Stimulated activated CD4-positive, alpha-beta T cell treated with anti-CD3 and anti-CD28 coated beads, Interleukin-4, amount 100 ng/mL, for 4 hours (primary cell): ENCODE results near the gene PHF12.
A peak's percentile ranks its signal among the peaks of the same experiment; 100 is the strongest.
"Not testable (repeated sequence)": the region's sequence is repeated elsewhere in the genome, so short reads cannot be mapped to it uniquely, and the experiment has no call there.

ENCODE experiments used
- DNase-seq, 2 experiments: peaks; one replicate each; pipeline ENCODE4 v3.0.0-alpha.2; 2020

Gene PHF12

DNA sequence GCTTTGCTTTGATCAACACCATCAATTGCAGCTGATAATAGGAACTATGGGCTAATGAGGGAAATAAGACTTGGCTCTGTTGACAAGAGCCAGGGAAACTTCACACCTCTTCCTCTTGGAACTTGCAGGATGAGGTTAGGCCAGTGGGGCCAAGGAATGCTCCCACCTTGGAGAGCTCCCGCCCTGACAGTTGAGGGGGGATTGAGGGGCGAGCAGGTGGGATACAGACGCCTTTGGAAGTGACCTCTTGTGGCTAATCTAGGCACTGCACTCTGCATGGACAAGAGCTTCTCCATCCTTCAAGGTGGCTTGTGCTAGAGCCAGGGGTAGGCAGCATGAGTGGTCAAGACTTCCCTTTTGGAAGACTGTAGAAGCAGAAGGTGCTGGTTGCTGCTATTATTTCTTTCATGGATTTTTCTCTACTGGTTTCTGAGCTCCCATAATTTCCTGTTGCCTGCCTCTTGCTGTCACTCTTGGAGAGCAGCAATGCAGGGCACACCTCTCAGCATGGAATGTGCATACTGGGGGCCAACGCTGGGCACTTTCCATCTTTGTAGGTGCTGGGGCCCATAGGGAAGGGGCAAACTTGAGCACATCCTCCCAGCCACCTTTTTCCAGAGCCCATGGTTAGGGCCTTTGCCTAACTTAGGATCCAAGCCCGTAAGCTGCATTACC, 2.3 kb upstream of the PHF12 start:
- peak; percentile 24 to 25 for DNase-seq

DNA sequence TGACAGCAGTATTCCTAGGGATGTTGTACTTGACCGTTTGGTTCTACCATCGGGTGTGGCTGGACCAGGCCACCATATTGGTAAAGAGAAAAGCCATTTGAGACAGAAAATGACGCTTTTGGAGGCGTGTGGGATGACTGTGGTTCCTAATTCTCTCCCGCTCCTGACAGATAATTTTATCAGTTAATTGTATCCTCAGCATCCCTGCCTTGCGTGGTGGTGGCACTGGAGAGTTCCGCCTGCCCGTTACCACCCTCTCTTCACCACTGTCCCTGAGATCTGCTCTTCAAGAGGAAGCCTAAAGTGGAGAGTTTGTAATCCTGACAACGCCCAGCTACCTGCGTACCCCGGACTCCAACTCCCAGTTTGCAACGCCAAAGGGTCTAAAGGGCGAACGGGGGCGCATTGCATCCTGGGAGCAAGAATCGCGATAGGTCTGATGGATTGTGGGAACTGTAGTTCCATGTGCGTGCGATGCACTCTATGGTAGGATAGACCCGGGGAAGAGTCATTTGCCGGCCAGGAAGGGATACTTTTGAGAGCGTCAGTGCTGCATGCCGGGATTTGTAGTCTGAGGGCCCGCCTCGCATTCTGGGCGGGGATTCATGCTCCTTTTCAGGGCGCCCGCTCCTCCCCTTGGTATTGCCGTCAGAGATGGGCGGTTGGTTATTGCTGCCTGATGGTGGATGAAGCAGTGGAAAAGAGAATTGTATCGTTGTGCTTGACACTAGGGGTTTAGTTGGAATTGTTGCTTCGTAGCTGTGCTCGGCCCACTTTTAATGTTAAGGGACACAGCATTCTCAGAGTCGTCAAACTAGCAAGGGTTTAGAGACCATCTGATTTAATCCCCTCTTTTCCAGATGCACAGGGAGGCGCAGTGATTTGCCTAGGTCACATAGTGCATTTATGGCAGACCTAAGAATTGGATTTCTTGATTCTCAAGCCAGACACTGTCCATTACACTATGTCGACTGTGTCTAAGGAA, 965 bp upstream of the PHF12 start:
- peak; percentile 82 to 97 for DNase-seq

- no peak for DNase-seq
Observed at GRCh38 chr17:28950752-28951427, 428 bp downstream of the PHF12 start.

DNA sequence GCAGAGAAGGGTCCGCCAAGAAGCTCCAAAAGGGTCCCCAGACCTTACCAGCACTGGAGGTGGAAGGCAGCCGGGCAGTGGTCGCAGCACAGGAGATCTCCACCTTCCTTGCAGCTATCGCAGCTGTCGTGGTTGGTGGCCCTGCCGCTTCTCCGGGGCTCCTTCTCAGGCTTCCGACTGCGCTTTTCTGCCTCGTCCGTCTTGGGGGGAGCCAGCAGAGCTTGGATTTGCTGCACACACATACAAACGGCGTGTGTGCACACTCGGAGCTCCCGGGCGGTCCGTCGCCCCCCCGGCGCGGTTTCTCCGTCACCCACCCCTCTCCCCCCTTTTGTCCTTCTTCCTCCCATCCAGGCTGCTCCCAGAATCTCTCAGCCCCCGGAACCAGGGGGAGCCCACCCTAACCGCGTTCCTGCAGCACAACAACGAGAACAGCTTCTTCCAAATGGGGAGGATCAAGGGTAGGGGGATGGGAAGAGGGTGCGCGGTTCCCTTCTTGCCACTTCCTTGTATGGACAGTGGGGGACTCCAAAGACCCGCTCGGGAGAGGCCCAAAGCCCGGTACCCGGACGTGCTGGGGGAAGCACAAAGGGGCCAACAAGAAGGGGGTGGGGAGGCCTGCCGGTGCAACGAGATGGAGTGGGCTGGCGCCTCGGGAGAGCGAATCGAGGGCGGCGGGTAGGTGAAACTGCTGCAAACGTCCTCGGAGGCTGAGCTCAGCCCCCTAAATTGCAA, 1.1 kb downstream of the PHF12 start:
- peak; percentile 47 for DNase-seq

DNA sequence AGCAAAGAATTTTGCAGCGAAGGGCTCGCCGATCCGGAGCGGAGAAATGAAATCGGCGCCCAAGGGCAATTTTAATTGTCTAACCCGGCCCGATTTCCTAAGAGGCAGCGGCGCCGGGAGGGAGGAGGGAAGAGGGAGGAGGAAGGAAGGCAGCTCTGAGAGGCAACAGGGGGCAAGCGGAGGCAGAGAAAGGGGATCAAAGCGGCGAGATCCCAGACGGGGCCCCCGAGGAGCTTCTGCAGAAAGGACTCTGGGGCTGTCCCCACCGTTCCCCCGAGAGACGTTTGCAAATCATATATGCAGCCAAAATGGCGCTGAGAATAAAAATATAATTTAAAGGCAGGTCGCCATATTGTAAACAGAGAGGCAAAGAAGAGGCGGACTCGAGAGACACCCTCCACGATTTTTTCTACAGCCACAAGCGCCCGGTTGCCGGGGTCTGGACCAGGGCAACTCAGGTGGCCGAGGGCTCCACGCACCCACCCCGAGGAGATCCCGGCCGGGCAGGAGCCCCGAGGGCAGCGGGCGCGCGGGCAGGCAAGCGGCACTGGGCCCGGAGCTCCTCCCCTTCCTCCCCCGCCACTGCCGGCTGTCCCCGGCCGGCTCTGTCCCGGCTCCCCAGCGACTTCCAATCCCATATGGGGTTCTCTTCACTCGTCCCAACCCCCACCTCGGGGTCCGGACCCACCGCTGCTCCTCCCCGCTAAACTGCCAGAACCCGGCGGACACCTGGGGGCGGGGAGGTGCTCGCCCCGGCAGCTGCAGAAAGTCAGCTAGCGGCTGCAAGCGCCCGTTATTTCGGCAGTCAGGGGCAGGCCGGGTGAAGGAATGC, 1.9 kb downstream of the PHF12 start:
- DNase-seq: peak; percentile 41 to 62

- no peak for DNase-seq
Observed at GRCh38 chr17:28948873-28949184, 2.5 kb downstream of the PHF12 start.

- DNase-seq: no peak
Observed at GRCh38 chr17:28948342-28948741, 3.0 kb downstream of the PHF12 start.

DNA sequence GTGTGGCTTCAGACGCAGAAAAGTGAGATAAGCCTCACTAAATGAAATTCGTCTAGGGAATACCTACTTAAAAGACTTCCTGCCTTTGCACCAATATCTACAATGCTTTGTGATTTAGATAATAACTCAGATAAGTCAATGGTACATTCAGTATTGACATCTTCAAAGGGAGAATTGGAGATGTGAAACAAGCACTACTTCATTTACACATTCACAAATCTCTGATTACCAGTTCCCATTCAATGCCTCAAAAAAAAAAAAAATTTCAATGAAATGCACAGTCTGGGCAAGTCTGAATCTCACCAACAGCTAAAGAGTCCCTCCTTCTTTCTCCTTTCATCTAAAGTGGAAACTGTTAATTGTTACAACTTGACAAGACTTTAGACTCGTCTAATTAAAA, 3.7 kb downstream of the PHF12 start:
- no peak for DNase-seq

GRCh38 chr17:28946239-28946638, 5.1 kb downstream of the PHF12 start:
- DNase-seq: no peak

GRCh38 chr17:28944862-28945741, 6.2 kb downstream of the PHF12 start:
- no peak for DNase-seq

DNA sequence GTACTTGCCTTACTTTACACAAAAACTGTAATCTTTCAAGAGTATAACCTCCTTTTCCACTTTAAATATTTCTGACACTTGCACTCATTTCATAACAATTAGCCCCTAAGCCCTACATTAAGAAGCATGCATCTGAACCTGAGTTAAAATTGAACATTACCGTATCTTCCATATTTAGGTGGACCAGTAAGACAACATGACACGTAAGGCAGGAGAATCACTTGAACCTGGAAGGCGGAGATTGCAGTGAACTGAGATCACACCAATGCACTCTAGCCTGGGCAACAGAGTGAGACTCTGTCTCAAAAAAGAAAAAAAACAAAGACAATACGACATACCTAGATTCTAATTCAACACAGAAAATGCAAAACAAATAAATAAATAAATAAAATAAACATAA, 7.0 kb downstream of the PHF12 start:
- no peak for DNase-seq

DNA sequence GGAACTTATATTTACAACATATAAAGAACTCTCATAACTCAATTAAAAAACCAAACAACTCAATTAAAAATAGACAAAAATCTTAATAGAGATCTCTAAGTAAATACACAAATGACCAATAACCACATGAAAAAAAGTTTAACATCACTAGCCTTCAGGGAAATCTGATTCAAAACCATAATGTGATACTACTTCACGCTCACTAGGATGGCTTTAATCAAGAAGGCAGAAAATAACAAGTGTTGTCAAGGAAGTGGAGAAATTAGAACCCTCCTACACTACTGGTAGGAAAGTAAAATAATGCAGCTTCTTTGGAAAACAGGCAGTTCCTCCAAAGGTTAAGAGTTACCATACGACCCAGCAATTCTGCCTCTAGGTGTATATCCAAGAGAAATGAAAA, 8.4 kb downstream of the PHF12 start:
- DNase-seq: no peak

GRCh38 chr17:28941251-28941650, 10.1 kb downstream of the PHF12 start:
- DNase-seq: no peak

DNA sequence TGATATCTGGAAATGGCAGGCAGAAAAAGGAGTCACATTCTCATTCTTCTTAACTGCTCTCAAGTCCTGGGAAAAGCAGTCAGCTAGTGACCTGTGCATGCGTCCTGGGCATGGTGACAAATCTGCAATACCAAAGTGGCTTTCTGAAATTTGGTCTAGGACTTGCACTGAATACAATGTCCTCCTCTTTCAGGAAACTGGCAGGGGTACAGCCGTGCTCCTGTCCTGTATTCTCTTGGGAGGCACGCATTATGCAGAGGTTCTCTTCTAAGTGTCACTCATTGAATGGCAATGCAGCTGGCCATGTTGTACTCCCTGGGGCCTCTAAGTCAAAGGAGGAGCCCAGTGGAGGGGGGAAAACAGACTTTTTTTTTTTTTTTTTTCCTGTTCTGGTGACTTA, 10.6 kb downstream of the PHF12 start:
- DNase-seq: no peak

- DNase-seq: no peak
Observed at GRCh38 chr17:28940142-28940541, 11.2 kb downstream of the PHF12 start.

GRCh38 chr17:28938552-28938951, 12.8 kb downstream of the PHF12 start:
- DNase-seq: no peak

DNA sequence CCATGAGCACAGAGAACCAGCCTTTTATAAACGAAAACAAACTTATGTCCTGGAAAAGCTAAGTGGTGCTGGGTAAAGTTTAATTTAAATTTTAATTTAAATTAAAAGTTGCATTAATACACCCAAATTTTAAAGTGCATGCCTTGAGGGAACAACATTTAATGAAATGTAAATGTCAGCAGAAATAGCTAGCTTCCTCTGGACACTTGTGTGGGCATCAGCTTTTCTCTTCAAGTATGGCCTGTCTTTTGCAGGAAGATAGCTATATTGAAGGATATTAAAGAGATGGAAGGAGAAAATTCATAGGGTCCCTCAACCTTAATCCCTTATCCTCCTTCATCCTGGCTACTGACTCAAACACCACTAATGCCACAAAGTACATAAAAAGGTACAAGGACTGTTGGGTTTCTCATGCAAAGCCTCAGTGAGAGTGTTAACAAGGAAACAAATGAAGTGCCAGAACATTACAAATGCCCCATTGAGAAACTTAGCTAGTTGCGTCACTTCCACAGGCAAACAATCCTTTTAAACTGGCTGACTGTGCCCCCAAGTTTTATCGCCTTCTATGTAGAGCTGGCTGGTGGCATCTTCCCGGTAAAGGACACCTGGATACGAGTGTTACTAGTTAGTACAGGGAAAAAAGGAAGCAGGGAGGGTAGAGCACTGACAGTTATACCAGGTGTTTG, 14.1 kb downstream of the PHF12 start:
- no peak for DNase-seq

GRCh38 chr17:28935744-28936460, 15.4 kb downstream of the PHF12 start:
- DNase-seq: no peak

DNA sequence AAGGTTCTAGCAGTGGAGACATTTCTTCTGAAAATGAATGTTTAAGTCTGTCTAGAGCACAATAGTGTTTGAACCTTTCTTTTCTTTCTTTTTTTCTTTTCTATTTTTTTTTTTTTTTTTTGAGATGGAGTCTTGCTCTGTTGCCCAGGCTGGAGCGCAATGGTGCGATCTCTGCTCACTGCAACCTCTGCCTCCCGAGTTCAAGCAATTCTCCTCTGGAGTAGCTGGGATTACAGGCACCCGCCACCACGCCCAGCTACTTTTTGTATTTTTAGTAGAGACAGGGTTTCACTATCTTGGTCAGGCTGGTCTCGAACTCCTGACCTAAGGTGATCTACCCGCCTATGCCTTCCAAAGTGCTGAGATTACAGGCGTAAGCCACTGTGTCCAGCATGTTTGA, 16.8 kb downstream of the PHF12 start:
- DNase-seq: not testable (repeated sequence)

DNA sequence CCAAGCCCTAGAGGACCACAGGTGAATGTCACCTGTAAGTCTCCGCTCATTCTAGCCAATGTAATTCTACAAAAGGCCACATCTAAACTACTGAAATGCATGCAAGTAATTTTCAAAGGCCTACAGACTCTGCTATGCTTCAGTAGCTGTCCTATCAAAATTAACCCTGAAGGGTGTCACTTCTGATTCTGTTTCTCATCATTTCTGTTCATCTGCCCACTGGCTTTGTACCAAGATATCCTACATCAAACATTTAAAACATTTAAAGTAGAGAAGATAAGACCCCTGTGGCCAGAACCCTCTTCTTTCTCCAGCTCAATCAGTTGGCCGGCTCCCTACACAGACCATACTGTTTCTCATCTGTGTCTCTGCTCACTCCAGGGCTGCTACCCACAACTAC, 21.5 kb downstream of the PHF12 start:
- DNase-seq: no peak
